Activated naive CD4-positive, alpha-beta T cell treated with anti-CD3 and anti-CD28 coated beads, Interleukin-2, amount 50 U/mL, for 16 hours (primary cell): ENCODE data around the gene GRHPR.
A peak's percentile ranks its signal among the peaks of the same experiment; 100 is the strongest.
"Not testable (repeated sequence)": the region's sequence is repeated elsewhere in the genome, so short reads cannot be mapped to it uniquely, and the experiment has no call there.

Experiments used
- DNase-seq: peaks from one replicate; pipeline ENCODE4 v3.0.0-alpha.2; 2020

GRHPR gene

DNA sequence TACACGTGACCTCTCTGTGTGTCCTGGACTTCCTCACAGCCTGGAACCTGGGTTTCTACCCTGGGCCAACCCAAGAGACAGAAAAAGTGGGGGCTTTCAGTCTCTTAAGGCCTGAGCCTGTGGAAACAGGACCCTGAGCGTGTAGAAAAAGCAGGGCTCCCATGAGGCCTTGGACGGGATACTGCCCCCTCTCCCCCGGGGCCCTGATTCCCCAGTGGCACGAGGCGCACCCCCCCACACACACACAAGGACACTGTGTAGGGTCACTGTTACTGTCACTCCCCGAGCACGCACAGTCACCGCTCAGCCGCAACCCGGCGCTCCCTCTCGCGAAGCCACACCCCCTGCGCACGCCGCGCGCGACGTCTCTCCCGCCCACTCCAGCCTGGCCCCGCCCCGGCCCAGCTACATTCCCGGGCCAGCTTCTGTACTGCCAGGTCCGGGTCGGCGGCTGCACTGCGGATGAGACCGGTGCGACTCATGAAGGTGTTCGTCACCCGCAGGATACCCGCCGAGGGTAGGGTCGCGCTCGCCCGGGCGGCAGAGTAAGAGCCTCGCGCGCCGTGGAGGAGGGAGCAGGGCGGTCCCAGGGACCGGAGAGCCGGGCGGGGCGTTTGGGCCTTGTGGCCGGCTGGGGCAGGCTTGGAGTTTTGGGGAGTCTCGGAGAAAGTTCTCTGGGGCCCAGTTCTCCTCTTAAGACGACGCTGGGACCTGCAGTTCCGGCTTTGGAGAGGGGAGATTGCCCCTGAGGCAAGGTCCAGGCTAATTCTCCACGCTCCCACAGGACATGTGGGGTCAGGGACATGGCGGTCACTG, at the start of gene GRHPR:
Gene GRHPR (plus strand): TSS at position 408 of the 816 bp plus-strand sequence. CDS start 55 bp downstream, at position 463.
- DNase-seq, result peak; percentile 94

DNA sequence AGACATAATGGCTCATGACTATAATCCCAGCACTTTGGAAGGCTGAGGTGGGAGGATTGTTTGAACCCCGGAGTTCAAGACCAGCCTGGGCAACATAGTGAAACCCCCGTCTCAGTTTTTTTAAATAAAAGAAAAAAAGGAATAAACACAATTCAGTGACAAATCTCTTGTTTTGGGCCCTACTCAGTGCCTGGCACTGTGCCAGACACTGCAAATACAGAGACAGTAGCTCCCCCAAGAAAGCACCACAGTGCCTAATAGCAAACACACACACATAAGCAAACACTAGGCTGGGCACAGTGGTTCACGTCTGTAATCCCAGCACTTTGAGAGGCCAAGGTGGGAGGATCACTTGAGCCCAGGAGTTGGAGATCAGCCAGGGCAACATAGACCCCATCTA, 49.7 kb upstream of the GRHPR start:
- no peak for DNase-seq

GRCh38 chr9:37373621-37374020, 48.9 kb upstream of the GRHPR start:
- DNase-seq, result no peak

DNA sequence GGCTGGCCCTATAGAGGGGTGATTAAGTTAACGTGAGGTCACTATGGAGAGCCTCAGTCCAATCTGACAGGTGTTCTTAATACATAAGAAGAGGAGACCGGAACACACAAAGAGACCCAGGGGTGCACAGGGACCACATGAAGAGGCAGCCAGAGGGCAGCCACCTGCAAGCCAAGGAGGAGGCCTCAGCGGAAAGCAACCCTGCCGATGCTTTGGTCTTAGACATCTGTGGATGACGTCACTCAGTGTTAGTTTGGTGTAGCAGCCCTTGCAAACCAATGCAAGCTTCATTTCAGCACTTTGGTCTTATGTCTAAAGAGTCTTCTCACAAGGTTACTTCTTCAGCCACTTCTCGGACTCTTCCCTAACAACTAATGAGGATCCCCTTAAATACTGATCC, 47.6 kb upstream of the GRHPR start:
- no peak for DNase-seq

GRCh38 chr9:37377688-37378612, 44.5 kb upstream of the GRHPR start:
- no peak for DNase-seq

DNA sequence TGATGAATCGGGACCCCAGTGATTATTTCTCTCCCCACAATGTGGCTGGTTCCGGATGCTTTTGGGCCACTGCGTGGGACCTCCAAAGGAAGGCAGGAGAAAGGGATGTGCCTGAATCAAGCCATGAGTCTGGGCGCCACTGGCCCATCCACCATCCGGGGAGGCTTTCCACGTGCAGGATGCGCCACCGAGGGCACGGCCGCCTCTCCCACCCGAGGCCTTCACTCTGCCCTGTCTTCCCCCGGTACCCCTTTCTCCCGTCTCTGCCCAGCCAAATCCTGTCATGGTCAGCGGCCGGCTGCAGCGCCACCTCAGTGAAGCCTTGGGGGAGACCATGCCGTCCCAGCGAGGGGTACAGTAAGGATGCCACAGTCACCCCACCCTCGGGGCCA, 43.9 kb upstream of the GRHPR start:
- DNase-seq, result no peak

GRCh38 chr9:37379835-37380234, 42.7 kb upstream of the GRHPR start:
- DNase-seq, result no peak

- no peak for DNase-seq
Observed at GRCh38 chr9:37380570-37380969, 41.9 kb upstream of the GRHPR start.

- no peak for DNase-seq
Observed at GRCh38 chr9:37381094-37381741, 41.3 kb upstream of the GRHPR start.

DNA sequence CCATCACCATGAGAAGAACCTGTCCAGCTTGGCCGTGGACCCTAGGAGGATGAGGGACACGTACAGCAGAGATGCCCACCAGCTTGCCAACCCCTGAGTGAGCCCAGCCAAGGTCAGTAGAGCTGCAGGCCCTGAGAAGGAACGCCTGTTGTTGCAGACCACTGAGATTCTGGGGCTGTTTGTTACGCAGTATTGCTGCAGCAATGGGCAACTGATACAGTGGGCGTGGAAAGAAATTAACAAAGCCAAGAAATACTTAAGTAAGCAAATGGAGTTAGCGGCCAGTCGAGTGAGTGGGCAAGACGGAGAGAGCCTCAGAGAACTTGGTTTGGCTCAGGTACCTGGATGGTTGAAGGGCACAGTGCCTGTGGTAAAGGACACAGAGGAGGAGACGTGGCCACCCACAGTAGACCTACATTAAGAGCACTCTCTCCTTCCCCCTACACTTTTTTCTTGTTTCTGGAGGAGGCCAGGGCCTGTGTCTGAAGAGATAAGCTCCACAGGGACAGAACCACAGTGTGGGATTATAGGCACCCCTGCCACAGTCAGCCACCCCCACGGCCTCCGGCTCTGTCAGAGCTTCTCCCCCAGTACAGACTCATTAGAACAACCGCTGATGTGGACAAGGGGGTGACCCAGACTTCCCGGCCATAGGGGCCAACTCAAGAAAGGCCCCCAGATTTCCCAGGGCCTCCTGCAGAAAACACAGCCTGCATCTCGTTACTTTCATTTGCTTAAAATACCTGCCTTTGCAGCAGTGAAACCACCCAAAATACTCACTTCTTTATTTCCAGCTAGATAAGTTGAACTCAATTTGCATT, 40.1 kb upstream of the GRHPR start:
- DNase-seq, result no peak

- no peak for DNase-seq
Observed at GRCh38 chr9:37382982-37383357, 39.5 kb upstream of the GRHPR start.

DNA sequence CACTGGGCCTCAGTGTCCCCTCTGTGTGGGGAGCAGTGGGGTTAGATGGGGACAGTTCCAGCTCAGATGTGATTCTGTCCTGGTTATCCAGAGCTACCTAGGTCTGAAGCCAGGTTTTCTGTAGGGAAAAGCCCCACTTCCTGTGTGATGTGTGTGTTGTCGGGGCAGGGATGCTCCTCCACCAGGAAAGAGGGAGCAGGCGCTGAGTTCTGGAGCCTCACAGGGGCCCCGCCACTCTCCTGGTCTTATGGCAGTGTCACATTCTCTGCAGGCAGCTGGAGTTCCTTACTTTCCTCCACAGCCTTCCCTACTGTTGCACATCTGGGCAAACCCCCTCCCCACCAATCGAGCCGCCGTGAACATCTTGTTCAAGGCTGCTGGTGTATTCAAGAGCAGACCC, 39.1 kb upstream of the GRHPR start:
- no peak for DNase-seq

- no peak for DNase-seq
Observed at GRCh38 chr9:37383876-37384746, 38.4 kb upstream of the GRHPR start.

- no peak for DNase-seq
Observed at GRCh38 chr9:37385286-37385685, 37.2 kb upstream of the GRHPR start.

- DNase-seq, result no peak
Observed at GRCh38 chr9:37386988-37387387, 35.5 kb upstream of the GRHPR start.

GRCh38 chr9:37390759-37391158, 31.7 kb upstream of the GRHPR start:
- DNase-seq, result peak; percentile 23

- DNase-seq, result no peak
Observed at GRCh38 chr9:37392272-37392671, 30.2 kb upstream of the GRHPR start.

- DNase-seq, result no peak
Observed at GRCh38 chr9:37395229-37395628, 27.3 kb upstream of the GRHPR start.

DNA sequence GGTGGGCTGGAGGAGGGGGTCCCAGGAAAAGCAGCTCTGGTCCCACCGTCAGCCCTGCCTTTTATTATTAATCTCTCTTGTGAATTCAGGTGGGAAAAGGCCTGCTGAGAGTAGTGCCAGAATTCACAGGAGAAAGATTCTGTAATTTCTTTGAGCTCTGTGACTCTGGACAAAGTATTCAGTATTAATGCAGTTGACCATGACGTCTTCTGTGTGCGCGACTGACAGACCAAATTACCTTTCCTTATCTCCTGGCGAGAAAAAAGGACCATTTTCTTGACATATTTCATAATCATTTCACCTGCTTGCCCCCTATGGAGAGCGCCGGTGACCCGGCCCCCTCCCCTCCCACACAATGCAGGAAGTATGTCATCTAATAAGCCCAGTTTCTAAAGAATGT, 26.8 kb upstream of the GRHPR start:
- DNase-seq, result no peak

GRCh38 chr9:37397948-37398347, 24.5 kb upstream of the GRHPR start:
- DNase-seq, result not testable (repeated sequence)

GRCh38 chr9:37398464-37399025, 24.0 kb upstream of the GRHPR start:
- DNase-seq, result no peak
